SK-N-SH (cell line): ENCODE results near the gene SMARCD1. TPM values are rescaled to one million over a fixed set of nuclear protein-coding genes. Genes with fewer than 3 reads are reported as not detected.

Source experiments
- CTCF ChIA-PET: fragments of 300-600, 350-600 bp; formaldehyde crosslinking; extraction: SDS; loops from one replicate; lab custom pipeline; 2021; lab: Yijun Ruan, JAX
- POLR2A ChIA-PET: fragments of 350-600 bp; sonication (Branson Sonifier 250); formaldehyde crosslinking; extraction: SDS; loops from one replicate; lab custom pipeline; 2020; ENCODE audit warnings: antibody characterized with exemption, inconsistent platforms; lab: Yijun Ruan, JAX
- DNase-seq: peaks from one replicate; pipeline ENCODE4 v3.0.0; 2012
- H2AFZ ChIP-seq: fragments of 200-600 bp; sonication (generic); 2 replicates; pipeline ENCODE4 v1.8.1; 2016; ENCODE audit warnings: antibody characterized with exemption, mild to moderate bottlenecking, low read depth
- H3F3A ChIP-seq: fragments of 200-600 bp; sonication (generic); replicated peaks from 2 replicates; pipeline ENCODE3; 2016; ENCODE audit warnings: antibody characterized with exemption, mild to moderate bottlenecking; ENCODE audit not compliant: insufficient read depth
- H3K27ac ChIP-seq, 2 experiments: fragments of 200-500 bp in 1 of 2; fragments of 200-600 bp in 1 of 2; sonication (Bioruptor generic) in 1 of 2; sonication (generic), shearing (Covaris generic) in 1 of 2; 2 replicates each; pipeline versions ENCODE4 v1.5.1 to v1.6.1; 2014 to 2016; ENCODE audit warnings: low read depth in 2 of 2, inconsistent platforms in 1 of 2, low read length in 1 of 2, mild to moderate bottlenecking in 1 of 2, mixed read lengths in 1 of 2
- H3K27me3 ChIP-seq: fragments of 200-600 bp; sonication (generic), shearing (Covaris generic); 2 replicates; pipeline ENCODE4 v1.6.1; 2016; ENCODE audit warnings: mixed run types; ENCODE audit not compliant: insufficient read depth
- H3K36me3 ChIP-seq, 2 experiments: fragments of 200-500 bp in 1 of 2; fragments of 200-600 bp in 1 of 2; sonication (Bioruptor generic) in 1 of 2; sonication (generic) in 1 of 2; replicated peaks in 1 of 2; 2 replicates each; pipeline versions ENCODE3 to v1.5.1; 2014 to 2016; ENCODE audit warnings: low read length in 1 of 2, mild to moderate bottlenecking in 1 of 2; ENCODE audit not compliant: insufficient read depth in 2 of 2, control insufficient read depth in 1 of 2
- H3K4me1 ChIP-seq, 2 experiments: fragments of 200-500 bp in 1 of 2; fragments of 200-600 bp in 1 of 2; sonication (Bioruptor generic) in 1 of 2; sonication (generic), shearing (Covaris generic) in 1 of 2; 2 replicates each; pipeline versions ENCODE4 v1.5.1 to v1.6.1; 2014 to 2016; ENCODE audit warnings: low read depth in 1 of 2, low read length in 1 of 2, mixed run types in 1 of 2; ENCODE audit not compliant: insufficient read depth in 2 of 2, control insufficient read depth in 1 of 2
- H3K4me2 ChIP-seq: fragments of 200-600 bp; sonication (generic), shearing (Covaris generic); 2 replicates; pipeline ENCODE4 v1.6.1; 2017; ENCODE audit warnings: mixed run types
- H3K4me3 ChIP-seq, 2 experiments: fragments of 200-500 bp in 1 of 2; fragments of 200-600 bp in 1 of 2; sonication (Bioruptor generic) in 1 of 2; sonication (generic), shearing (Covaris generic) in 1 of 2; 2 replicates each; pipeline versions ENCODE4 v1.5.1 to v1.8.1; 2014 to 2016; ENCODE audit warnings: low read depth in 2 of 2, inconsistent platforms in 1 of 2, low read length in 1 of 2, mild to moderate bottlenecking in 1 of 2, mixed read lengths in 1 of 2, moderate library complexity in 1 of 2
- H3K79me2 ChIP-seq: fragments of 200-600 bp; sonication (generic); 2 replicates; pipeline ENCODE4 v1.8.1; 2017; ENCODE audit warnings: mild to moderate bottlenecking; ENCODE audit not compliant: insufficient read depth
- H3K9ac ChIP-seq: fragments of 200-600 bp; sonication (generic); 2 replicates; pipeline ENCODE4 v1.6.1; 2017; ENCODE audit warnings: mixed run types
- H3K9me2 ChIP-seq: fragments of 200-600 bp; sonication (generic); 2 replicates; pipeline ENCODE4 v1.6.1; 2017; ENCODE audit warnings: mixed run types
- H3K9me3 ChIP-seq: fragments of 200-600 bp; sonication (generic); 2 replicates; pipeline ENCODE4 v1.6.1; 2017; ENCODE audit warnings: mixed run types, mild to moderate bottlenecking, moderate library complexity
- H4K20me1 ChIP-seq: fragments of 200-600 bp; sonication (generic); 2 replicates; pipeline ENCODE4 v1.6.1; 2017; ENCODE audit warnings: mild to moderate bottlenecking, mixed run types; ENCODE audit not compliant: insufficient read depth
- CHD2 ChIP-seq: fragments of 150-350 bp; IDR thresholded peaks from 2 replicates; pipeline ENCODE4 v1.6.1; 2018; ENCODE audit warnings: low read length; ENCODE audit not compliant: partially characterized antibody
- EP300 ChIP-seq, 2 experiments: IDR thresholded peaks; 2 replicates each; pipeline versions ENCODE4 v1.4.0 to v1.6.1; 2012; ENCODE audit warnings: borderline replicate concordance in 1 of 2, low read depth in 1 of 2, low read length in 1 of 2
- FOXJ3 ChIP-seq: sonication (generic); formaldehyde crosslinking; IDR thresholded peaks from 2 replicates; pipeline ENCODE4 v1.5.1; 2020; ENCODE audit warnings: mild to moderate bottlenecking, missing genetic modification reagents
- FOXM1 ChIP-seq: IDR thresholded peaks from 2 replicates; pipeline ENCODE4 v1.4.0; 2012; ENCODE audit warnings: low read depth, mild to moderate bottlenecking
- GABPA ChIP-seq: IDR thresholded peaks from 2 replicates; pipeline ENCODE4 v1.4.0; 2012; ENCODE audit warnings: low read depth, mild to moderate bottlenecking
- MEF2A ChIP-seq: IDR thresholded peaks from 2 replicates; pipeline ENCODE4 v1.4.0; 2012; ENCODE audit warnings: low read depth, borderline replicate concordance
- MXI1 ChIP-seq: IDR thresholded peaks from 2 replicates; pipeline ENCODE4 v1.6.1; 2012; ENCODE audit warnings: mild to moderate bottlenecking, low read depth, low read length, improper control_type of control experiment
- NFIC ChIP-seq: IDR thresholded peaks from 2 replicates; pipeline ENCODE4 v1.4.0; 2012; ENCODE audit warnings: borderline replicate concordance
- NRF1 ChIP-seq: IDR thresholded peaks from 2 replicates; pipeline ENCODE4 v1.6.1; 2012; ENCODE audit warnings: low read depth, mild to moderate bottlenecking, low read length
- RFX5 ChIP-seq: IDR thresholded peaks from 2 replicates; pipeline ENCODE4 v1.6.1; 2012; ENCODE audit warnings: mild to moderate bottlenecking, improper control_type of control experiment, low read length
- SIN3A ChIP-seq: IDR thresholded peaks from 2 replicates; pipeline ENCODE4 v1.6.1; 2012; ENCODE audit warnings: low read depth, mild to moderate bottlenecking, low read length, moderate library complexity, borderline replicate concordance
- SMC3 ChIP-seq: IDR thresholded peaks from 2 replicates; pipeline ENCODE4 v1.6.1; 2012; ENCODE audit warnings: low read depth, low read length, improper control_type of control experiment
- TAF1 ChIP-seq: IDR thresholded peaks from 2 replicates; pipeline ENCODE4 v1.6.1; 2012; ENCODE audit warnings: low read depth, mild to moderate bottlenecking, low read length, moderate library complexity, borderline replicate concordance
- YY1 ChIP-seq: IDR thresholded peaks from 2 replicates; pipeline ENCODE4 v1.4.0; 2012; ENCODE audit warnings: low read depth, mild to moderate bottlenecking
- WGBS: methylation state at CpG from one replicate; pipeline ENCODE4 v1.1.6; 2017; ENCODE audit warnings: low lambda C conversion rate; 5-methylcytosine and 5-hydroxymethylcytosine counted together
- polyA plus RNA-seq, 3 experiments: library from polyadenylated mRNA; depleted of rRNA; stranded (reverse); fragments of >200 nt; gene quantifications; 2 replicates each; pipeline ENCODE4 v1.2.3, GENCODE V29; 2012
- TF ChIP-seq, protein P1 (sequence below): fragments of 150-350 bp; IDR thresholded peaks from 2 replicates; pipeline ENCODE4 v1.6.1; 2017; ENCODE audit warnings: antibody characterized with exemption, low read length, low read depth, borderline replicate concordance
- TF ChIP-seq, protein P2 (sequence below): IDR thresholded peaks from 2 replicates; pipeline ENCODE4 v1.4.0; 2012; ENCODE audit warnings: low read depth
- TF ChIP-seq, protein P3 (sequence below): IDR thresholded peaks from 2 replicates; pipeline ENCODE4 v1.4.0; 2012; ENCODE audit warnings: low read depth, borderline replicate concordance
- TF ChIP-seq, protein P4 (sequence below): IDR thresholded peaks from 2 replicates; pipeline ENCODE4; 2012

SMARCD1 gene
- polyA plus RNA-seq, 1 of the 3 experiments (the other 2 are of a cell fraction): 58.5 TPM

DNA sequence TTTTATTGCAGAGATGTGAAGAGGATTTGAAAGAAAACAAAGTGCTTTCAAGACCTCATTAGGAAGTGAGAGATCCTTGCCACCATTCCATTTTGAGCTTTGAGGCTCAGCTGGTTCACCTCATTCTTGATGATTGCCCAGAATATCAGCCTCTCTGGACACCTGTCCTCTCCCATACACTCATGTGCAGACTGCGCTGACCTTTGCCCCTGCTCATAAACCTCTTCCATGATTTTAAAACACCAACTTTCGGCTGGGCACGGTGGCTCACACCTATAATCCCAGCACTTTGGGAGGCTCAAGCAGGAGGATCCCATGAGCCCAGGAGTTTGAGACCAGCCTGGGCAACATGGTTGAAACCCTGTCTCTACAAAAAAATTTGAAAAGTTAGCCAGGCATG lies 35.8 kb downstream of the SMARCD1 start (continued):
- no peak for TF ChIP-seq MXI1
- TF ChIP-seq, all 33 proteins: peak for 0

DNA sequence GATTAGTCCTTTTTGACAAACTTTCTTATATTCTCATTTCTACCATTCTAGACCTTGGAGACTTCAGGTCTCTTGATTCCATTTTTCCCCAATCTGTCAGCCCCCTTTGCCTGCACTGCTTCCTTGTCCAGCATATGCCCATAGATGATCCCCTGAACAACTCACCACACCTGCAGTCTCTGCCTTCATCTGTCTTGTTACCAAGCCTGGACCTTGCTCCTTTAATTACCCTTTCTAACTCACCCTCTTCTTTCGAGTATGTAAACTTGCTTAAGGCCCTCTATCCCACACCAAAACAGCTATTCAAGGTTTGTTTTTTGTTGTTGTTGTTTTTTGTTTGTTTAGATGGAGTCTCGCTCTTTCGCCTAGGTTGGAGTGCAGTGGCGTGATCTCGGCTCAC lies 36.5 kb downstream of the SMARCD1 start:
- no peaks in the 10 kb centered on the region for H3K9me3 ChIP-seq
- no peaks in the 10 kb centered on the region for H3K27me3 ChIP-seq
- ChIA-PET CTCF (interaction anchor here (0.9 to 10.9 kb wide), 3 partner anchors 10 to 54 kb away, joined by 4 to 84 read pairs (median 6); partner anchors contain the start of gene COX14), POLR2A (no interaction called here)
- H3K9me2 ChIP-seq: no peaks in the 10 kb centered on the region
- H3K4me3 ChIP-seq: no peak overlapping the region
- no peaks in the 10 kb centered on the region for H3K4me1 ChIP-seq
- peaks cover 42% of the 10 kb centered on the region for H3K79me2 ChIP-seq
- WGBS: 97% methylated on average over 5 of the region's 5 CpGs
- no peaks in the 10 kb centered on the region for H4K20me1 ChIP-seq
- H3K9ac ChIP-seq: no peak overlapping the region
- H2AFZ ChIP-seq: no peak overlapping the region
- peaks cover 7% of the 10 kb centered on the region for H3F3A ChIP-seq
- TF ChIP-seq YY1 (no peak), MEF2A (no peak), EP300 (IDR thresholded peaks at IDR 0.05; ENCODE audit: borderline replicate concordance in 1 of 2, low read depth in 1 of 2, low read length in 1 of 2) (no peak), TAF1 (no peak), NFIC (no peak), MXI1 (no peak), CHD2 (no peak), NRF1 (no peak), FOXJ3 (CRISPR knock-in tag) (no peak), RFX5 (no peak), FOXM1 (no peak), SIN3A (no peak), GABPA (no peak), SMC3 (no peak)
- TF ChIP-seq, protein P1, sequence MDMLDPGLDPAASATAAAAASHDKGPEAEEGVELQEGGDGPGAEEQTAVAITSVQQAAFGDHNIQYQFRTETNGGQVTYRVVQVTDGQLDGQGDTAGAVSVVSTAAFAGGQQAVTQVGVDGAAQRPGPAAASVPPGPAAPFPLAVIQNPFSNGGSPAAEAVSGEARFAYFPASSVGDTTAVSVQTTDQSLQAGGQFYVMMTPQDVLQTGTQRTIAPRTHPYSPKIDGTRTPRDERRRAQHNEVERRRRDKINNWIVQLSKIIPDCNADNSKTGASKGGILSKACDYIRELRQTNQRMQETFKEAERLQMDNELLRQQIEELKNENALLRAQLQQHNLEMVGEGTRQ: no peak
- TF ChIP-seq, protein P2, sequence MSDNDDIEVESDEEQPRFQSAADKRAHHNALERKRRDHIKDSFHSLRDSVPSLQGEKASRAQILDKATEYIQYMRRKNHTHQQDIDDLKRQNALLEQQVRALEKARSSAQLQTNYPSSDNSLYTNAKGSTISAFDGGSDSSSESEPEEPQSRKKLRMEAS: no peak
- TF ChIP-seq, protein P3, sequence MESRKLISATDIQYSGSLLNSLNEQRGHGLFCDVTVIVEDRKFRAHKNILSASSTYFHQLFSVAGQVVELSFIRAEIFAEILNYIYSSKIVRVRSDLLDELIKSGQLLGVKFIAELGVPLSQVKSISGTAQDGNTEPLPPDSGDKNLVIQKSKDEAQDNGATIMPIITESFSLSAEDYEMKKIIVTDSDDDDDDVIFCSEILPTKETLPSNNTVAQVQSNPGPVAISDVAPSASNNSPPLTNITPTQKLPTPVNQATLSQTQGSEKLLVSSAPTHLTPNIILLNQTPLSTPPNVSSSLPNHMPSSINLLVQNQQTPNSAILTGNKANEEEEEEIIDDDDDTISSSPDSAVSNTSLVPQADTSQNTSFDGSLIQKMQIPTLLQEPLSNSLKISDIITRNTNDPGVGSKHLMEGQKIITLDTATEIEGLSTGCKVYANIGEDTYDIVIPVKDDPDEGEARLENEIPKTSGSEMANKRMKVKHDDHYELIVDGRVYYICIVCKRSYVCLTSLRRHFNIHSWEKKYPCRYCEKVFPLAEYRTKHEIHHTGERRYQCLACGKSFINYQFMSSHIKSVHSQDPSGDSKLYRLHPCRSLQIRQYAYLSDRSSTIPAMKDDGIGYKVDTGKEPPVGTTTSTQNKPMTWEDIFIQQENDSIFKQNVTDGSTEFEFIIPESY: no peak
- TF ChIP-seq, protein P4, sequence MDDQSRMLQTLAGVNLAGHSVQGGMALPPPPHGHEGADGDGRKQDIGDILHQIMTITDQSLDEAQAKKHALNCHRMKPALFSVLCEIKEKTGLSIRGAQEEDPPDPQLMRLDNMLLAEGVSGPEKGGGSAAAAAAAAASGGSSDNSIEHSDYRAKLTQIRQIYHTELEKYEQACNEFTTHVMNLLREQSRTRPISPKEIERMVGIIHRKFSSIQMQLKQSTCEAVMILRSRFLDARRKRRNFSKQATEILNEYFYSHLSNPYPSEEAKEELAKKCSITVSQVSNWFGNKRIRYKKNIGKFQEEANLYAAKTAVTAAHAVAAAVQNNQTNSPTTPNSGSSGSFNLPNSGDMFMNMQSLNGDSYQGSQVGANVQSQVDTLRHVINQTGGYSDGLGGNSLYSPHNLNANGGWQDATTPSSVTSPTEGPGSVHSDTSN: no peak
- TF ChIP-seq, all 33 proteins: peak for 0
- no peak overlapping the region for H3K27ac ChIP-seq
- H3K4me2 ChIP-seq: no peak overlapping the region
- H3K36me3 ChIP-seq: peaks cover 15 to 21% of the 10 kb centered on the region in 2 experiments
- DNase-seq: no peak
